DMS79 (cell line): ENCODE data around the gene RTL5.

Experiments used
- DNase-seq: peaks from one replicate; lab custom pipeline; 2025; lab: John Stamatoyannopoulos, UW

The RTL5 gene

GRCh38 chrX:72129661-72130060 lies 2.1 kb downstream of the RTL5 start:
- DNase-seq, result no peak

GRCh38 chrX:72128881-72129280 lies 2.8 kb downstream of the RTL5 start:
- DNase-seq, result no peak

- DNase-seq, result no peak
These were observed 3.4 kb downstream of the RTL5 start for GRCh38 chrX:72128183-72128834.

GRCh38 chrX:72127332-72127731 lies 4.4 kb downstream of the RTL5 start:
- no peak for DNase-seq

- peak; percentile 59 for DNase-seq
These were observed 5.1 kb downstream of the RTL5 start for GRCh38 chrX:72126539-72127140.

- no peak for DNase-seq
These were observed 5.7 kb downstream of the RTL5 start for GRCh38 chrX:72126048-72126415.

- peak; percentile 66 for DNase-seq
These were observed 6.2 kb downstream of the RTL5 start for GRCh38 chrX:72125331-72126047.

- no peak for DNase-seq
These were observed 7.0 kb downstream of the RTL5 start for GRCh38 chrX:72124540-72125201.

GRCh38 chrX:72123471-72124185 lies 8.1 kb downstream of the RTL5 start:
- DNase-seq, result peak; percentile 34

GRCh38 chrX:72122621-72123337 lies 8.9 kb downstream of the RTL5 start:
- no peak for DNase-seq

- peak; percentile 43 for DNase-seq
These were observed 10.3 kb downstream of the RTL5 start for GRCh38 chrX:72121383-72121782.

- DNase-seq, result peak; percentile 64
These were observed 10.9 kb downstream of the RTL5 start for GRCh38 chrX:72120837-72121236.

GRCh38 chrX:72117636-72118210 lies 14.0 kb downstream of the RTL5 start:
- DNase-seq, result no peak

GRCh38 chrX:72115380-72115779 lies 16.3 kb downstream of the RTL5 start:
- DNase-seq, result no peak

GRCh38 chrX:72114807-72115206 lies 16.9 kb downstream of the RTL5 start:
- DNase-seq, result no peak

GRCh38 chrX:72114306-72114705 lies 17.4 kb downstream of the RTL5 start:
- no peak for DNase-seq

GRCh38 chrX:72113461-72113860 lies 18.3 kb downstream of the RTL5 start:
- no peak for DNase-seq

- no peak for DNase-seq
These were observed 20.6 kb downstream of the RTL5 start for GRCh38 chrX:72110876-72111708.

GRCh38 chrX:72110051-72110875 lies 21.5 kb downstream of the RTL5 start:
- DNase-seq, result no peak
